Calu3 (cell line): Measurements from ENCODE around the gene PEPD. TPM values are rescaled to one million over a fixed set of nuclear protein-coding genes. Genes with fewer than 3 reads are reported as not detected.

Experiments used
- BruUV-seq: library from RNA; stranded (reverse); fragments of 400-500 nt; replicated peaks from 2 replicates; lab custom pipeline; 2021; lab: Mats Ljungman, UMichigan
- CTCF ChIA-PET: fragments of 300-600 bp; sonication (Branson Sonifier 250); formaldehyde crosslinking; loops from one replicate; lab custom pipeline; 2022; ENCODE audit warnings: antibody characterized with exemption; lab: Charles Lee
- DNase-seq: peaks from one replicate; pipeline ENCODE4 v3.0.0; 2022
- H3K27ac Mint-ChIP-seq: one replicate; pipeline ENCODE4 v1.8.0; 2022; ENCODE audit warnings: mixed read lengths; ENCODE audit not compliant: unreplicated experiment
- H3K27me3 Mint-ChIP-seq: one replicate; pipeline ENCODE4 v1.8.0; 2022; ENCODE audit warnings: mixed read lengths; ENCODE audit not compliant: unreplicated experiment
- H3K36me3 Mint-ChIP-seq: one replicate; pipeline ENCODE4 v1.8.0; 2022; ENCODE audit warnings: mild to moderate bottlenecking, moderate library complexity, mixed read lengths; ENCODE audit not compliant: insufficient read depth, unreplicated experiment
- H3K4me1 Mint-ChIP-seq: one replicate; pipeline ENCODE4 v1.8.0; 2022; ENCODE audit warnings: mild to moderate bottlenecking, low read depth, mixed read lengths; ENCODE audit not compliant: unreplicated experiment
- H3K4me3 Mint-ChIP-seq: one replicate; pipeline ENCODE4 v1.8.0; 2022; ENCODE audit warnings: mild to moderate bottlenecking, low read depth, moderate library complexity, mixed read lengths; ENCODE audit not compliant: unreplicated experiment
- H3K9me3 Mint-ChIP-seq: one replicate; pipeline ENCODE4 v1.8.0; 2022; ENCODE audit warnings: low read depth, mixed read lengths; ENCODE audit not compliant: unreplicated experiment
- intact Hi-C: fragments of 100-400 bp; cut with micrococcal nuclease; formaldehyde crosslinking; loops from one replicate; pipeline ENCODE4 v1.10.0; 2022; ENCODE audit not compliant: unreplicated experiment
- total RNA-seq: library from RNA; stranded (reverse); gene quantifications from 2 replicates; pipeline ENCODE4 v1.2.3, GENCODE V29; 2022
- TF ChIP-seq, protein P1 (sequence below): fragments of 200-600 bp; IDR thresholded peaks from one replicate; pipeline ENCODE4 v1.8.0; 2022; ENCODE audit warnings: antibody characterized with exemption; ENCODE audit not compliant: unreplicated experiment

The PEPD gene
- total RNA-seq, 1 experiment from 2014 or later = 65.5 TPM

DNA sequence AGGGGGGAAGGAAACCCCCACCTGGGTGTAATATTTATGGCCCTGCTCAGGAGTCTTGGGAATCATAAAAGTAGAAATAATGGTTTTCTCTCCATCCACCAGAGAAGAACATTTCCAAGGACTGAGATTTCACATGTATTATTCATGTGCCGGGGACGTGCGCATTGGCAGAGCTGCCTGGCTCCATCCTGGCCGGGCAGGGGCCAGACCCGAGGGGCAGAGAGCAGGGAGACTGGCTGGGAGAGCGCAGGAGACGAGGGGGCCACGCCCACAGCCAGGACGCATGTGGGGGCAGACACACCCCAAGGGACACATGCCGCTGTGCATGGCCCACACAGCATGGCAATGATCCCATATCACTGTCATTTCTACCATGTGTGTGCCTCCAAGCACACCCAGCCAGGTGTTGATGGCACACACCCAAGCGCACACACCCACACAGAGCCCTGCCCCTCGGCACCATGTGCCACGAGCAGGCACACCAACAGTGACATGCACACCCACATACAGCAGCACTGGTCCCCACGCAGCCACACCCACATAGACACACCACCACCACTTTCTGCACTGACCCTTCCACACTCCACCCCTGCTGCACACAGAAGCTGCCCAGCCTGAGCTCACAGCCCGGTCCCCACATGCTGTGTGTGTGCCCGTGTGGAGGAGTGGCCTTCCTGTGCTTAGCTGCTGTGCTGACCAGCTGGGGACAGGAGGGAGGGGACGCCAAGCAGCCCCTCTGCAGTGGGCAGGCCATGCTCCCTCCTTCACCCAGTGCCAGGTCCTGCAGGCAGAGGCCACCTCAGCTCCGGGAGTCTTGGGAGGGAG, 108.8 kb downstream of the PEPD start:
- no peak overlapping the region for H3K27ac Mint-ChIP-seq
- H3K36me3 Mint-ChIP-seq = peaks cover 3% of the 10 kb centered on the region
- TF ChIP-seq, protein P1, sequence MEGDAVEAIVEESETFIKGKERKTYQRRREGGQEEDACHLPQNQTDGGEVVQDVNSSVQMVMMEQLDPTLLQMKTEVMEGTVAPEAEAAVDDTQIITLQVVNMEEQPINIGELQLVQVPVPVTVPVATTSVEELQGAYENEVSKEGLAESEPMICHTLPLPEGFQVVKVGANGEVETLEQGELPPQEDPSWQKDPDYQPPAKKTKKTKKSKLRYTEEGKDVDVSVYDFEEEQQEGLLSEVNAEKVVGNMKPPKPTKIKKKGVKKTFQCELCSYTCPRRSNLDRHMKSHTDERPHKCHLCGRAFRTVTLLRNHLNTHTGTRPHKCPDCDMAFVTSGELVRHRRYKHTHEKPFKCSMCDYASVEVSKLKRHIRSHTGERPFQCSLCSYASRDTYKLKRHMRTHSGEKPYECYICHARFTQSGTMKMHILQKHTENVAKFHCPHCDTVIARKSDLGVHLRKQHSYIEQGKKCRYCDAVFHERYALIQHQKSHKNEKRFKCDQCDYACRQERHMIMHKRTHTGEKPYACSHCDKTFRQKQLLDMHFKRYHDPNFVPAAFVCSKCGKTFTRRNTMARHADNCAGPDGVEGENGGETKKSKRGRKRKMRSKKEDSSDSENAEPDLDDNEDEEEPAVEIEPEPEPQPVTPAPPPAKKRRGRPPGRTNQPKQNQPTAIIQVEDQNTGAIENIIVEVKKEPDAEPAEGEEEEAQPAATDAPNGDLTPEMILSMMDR = no peak
- no TSS peak for BruUV-seq
- intact Hi-C loops = no loop called here
- H3K4me1 Mint-ChIP-seq = peaks cover 8% of the 10 kb centered on the region
- no peaks in the 10 kb centered on the region for H3K9me3 Mint-ChIP-seq
- no peak overlapping the region for H3K4me3 Mint-ChIP-seq
- DNase-seq = no peak
- H3K27me3 Mint-ChIP-seq = no peaks in the 10 kb centered on the region
- CTCF ChIA-PET = no interaction called here

DNA sequence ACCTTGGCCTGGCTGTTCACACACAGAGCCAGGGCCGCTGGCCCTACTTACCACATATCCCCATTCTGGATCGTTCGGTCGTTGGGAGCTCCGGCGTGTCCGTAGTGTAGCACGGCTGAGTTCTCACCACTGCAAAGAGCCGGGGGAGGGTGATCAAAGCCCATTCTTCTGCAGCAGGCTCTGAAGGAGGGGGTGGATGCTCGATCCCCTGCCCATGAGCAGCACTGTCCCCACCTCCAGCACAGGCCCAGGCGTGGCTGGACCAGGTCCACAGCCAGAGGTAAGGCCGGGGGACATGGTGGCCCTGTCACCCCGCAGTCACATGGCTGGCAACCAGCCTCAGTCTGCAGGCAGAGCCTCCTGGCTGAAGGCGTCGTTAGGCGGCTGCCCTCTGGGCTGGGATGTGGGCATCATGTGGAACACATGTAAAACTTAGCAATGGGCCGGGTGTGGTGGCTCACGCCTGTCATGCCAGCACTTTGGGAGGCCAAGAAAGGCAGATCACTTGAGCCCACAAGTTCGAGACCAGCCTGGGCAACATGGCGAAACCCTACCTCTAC, 109.9 kb downstream of the PEPD start:
- H3K9me3 Mint-ChIP-seq = no peaks in the 10 kb centered on the region
- H3K36me3 Mint-ChIP-seq = peaks cover 3% of the 10 kb centered on the region
- no peak overlapping the region for H3K4me3 Mint-ChIP-seq
- TF ChIP-seq, protein P1 = no peak
- H3K27me3 Mint-ChIP-seq = no peaks in the 10 kb centered on the region
- H3K4me1 Mint-ChIP-seq = peaks cover 8% of the 10 kb centered on the region
- BruUV-seq = no TSS peak
- DNase-seq = no peak
- no peak overlapping the region for H3K27ac Mint-ChIP-seq
- CTCF ChIA-PET = no interaction called here
- intact Hi-C loops = no loop called here

DNA sequence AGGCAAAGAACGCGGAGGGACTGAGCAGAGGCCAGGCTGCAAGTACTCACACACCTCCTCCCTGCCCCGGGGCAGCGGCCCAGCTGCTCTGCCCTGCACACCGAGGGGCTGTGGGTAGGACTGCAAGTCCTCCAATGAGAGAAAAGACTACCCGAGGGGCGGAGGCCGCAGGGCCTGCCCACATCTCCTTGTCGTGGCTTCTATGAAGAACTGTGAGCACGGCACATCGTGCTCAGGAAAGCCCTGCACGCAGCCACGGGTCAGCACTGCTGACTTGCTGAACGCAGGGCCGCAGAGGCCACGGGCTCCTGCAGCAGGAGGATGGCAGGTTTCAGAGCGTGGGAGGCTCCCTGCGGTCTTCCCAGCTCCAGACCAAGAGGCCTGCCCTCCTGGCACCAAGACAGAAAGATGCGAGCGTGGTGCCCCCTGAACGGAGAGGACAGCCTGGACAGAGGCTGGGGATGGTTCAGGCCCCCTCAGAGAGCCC, 110.6 kb downstream of the PEPD start:
- no TSS peak for BruUV-seq
- intact Hi-C loops = no loop called here
- no peak for DNase-seq
- no peaks in the 10 kb centered on the region for H3K36me3 Mint-ChIP-seq
- TF ChIP-seq, protein P1 = no peak
- H3K27me3 Mint-ChIP-seq = no peaks in the 10 kb centered on the region
- CTCF ChIA-PET = no interaction called here
- no peak overlapping the region for H3K27ac Mint-ChIP-seq
- H3K9me3 Mint-ChIP-seq = no peaks in the 10 kb centered on the region
- H3K4me1 Mint-ChIP-seq = peaks cover under 1% of the 10 kb centered on the region
- no peak overlapping the region for H3K4me3 Mint-ChIP-seq

DNA sequence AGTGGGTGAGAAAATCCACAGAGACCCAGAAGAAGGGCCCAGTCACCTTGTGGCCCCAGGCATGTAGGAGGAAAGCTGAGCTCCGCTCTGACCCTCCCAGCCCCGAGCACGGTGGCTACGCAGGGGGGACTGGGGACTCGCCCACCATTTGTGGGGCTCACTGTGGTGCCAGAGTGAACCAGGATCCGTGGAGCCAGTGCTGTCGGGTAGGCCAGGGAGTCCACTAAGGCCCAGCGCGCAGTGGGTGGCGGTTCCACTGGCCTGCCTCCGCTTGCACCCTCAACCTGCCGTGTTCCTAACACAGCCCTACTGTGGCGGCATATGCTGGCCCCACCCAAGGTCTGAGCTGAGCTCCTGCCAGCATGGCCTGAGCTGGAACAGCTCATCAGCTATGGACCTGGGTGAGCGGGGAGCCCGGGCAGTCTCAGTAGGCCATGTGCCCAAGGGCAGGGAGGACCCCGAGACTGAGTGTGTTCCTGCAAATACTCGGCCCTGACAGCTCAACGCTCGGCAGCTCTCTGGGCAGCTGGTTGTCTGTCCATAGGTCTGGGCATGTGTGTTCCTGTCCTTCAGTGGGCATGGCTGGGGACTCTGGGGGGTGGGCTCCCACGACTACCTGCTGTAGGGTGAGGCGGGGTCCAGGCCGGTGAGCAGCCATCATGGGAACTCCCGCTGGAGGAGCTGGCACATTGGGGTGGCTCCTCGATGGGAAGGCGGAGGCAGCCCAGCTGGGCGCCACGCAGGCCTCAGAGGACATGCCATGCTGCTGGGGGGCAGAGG, 111.5 kb downstream of the PEPD start:
- Mint-ChIP-seq H3K4me3 (no peak overlapping the region), H3K4me1 (no peaks in the 10 kb centered on the region), H3K27ac (no peak overlapping the region), H3K27me3 (no peaks in the 10 kb centered on the region), H3K36me3 (no peaks in the 10 kb centered on the region), H3K9me3 (no peaks in the 10 kb centered on the region)
- no peak for DNase-seq
- CTCF ChIA-PET = interaction anchor here (0.7 kb wide), 1 partner anchor 729 kb away, joined by 3 read pairs; no protein-coding TSS in a partner anchor
- no TSS peak for BruUV-seq
- TF ChIP-seq, protein P1 = no peak
- intact Hi-C loops = loop anchor here (10.0 kb wide), 2 partner anchors 95 to 265 kb away; no protein-coding TSS in a partner anchor
